Loucy (cell line): ENCODE data around the gene SLC9B2.

Experiments used
- H2AFZ ChIP-seq: fragments of 200-600 bp; sonication (generic); 2 replicates; pipeline ENCODE4 v1.6.0; 2016; ENCODE audit warnings: antibody characterized with exemption, mild to moderate bottlenecking, low read length, moderate library complexity
- H3F3A ChIP-seq: fragments of 200-600 bp; 2 replicates; pipeline ENCODE4 v1.6.0; 2016; ENCODE audit warnings: antibody characterized with exemption, low read depth, mild to moderate bottlenecking
- H3K27me3 ChIP-seq: fragments of 200-600 bp; sonication (generic); 2 replicates; pipeline ENCODE4 v1.6.1; 2014; ENCODE audit warnings: low read length, mild to moderate bottlenecking; ENCODE audit not compliant: insufficient read depth, poor library complexity, severe bottlenecking
- H3K36me3 ChIP-seq: fragments of 200-600 bp; sonication (generic); 2 replicates; pipeline ENCODE4 v1.6.1; 2016; ENCODE audit warnings: low read length; ENCODE audit not compliant: insufficient read depth
- H3K4me1 ChIP-seq: fragments of 200-600 bp; sonication (generic); 2 replicates; pipeline ENCODE4 v1.5.1; 2014; ENCODE audit warnings: low read length, mild to moderate bottlenecking; ENCODE audit not compliant: insufficient read depth, poor library complexity, severe bottlenecking
- H3K4me2 ChIP-seq: fragments of 200-600 bp; sonication (generic); 2 replicates; pipeline ENCODE4 v1.6.0; 2014; ENCODE audit warnings: antibody characterized with exemption, low read length, low read depth, mild to moderate bottlenecking; ENCODE audit not compliant: poor library complexity, severe bottlenecking
- H3K4me3 ChIP-seq: fragments of 200-600 bp; sonication (generic); 2 replicates; pipeline ENCODE4 v1.5.1; 2014; ENCODE audit warnings: low read length, mild to moderate bottlenecking, mixed read lengths; ENCODE audit not compliant: poor library complexity, severe bottlenecking
- H3K79me2 ChIP-seq: fragments of 200-600 bp; sonication (generic); 2 replicates; pipeline ENCODE4 v1.6.1; 2014; ENCODE audit warnings: low read length; ENCODE audit not compliant: insufficient read depth
- H3K9ac ChIP-seq: fragments of 200-600 bp; sonication (generic); 2 replicates; pipeline ENCODE4 v1.6.0; 2014; ENCODE audit warnings: mild to moderate bottlenecking, low read depth, low read length, moderate library complexity; ENCODE audit not compliant: poor library complexity, severe bottlenecking
- H3K9me2 ChIP-seq: fragments of 200-600 bp; sonication (generic); replicated peaks from 2 replicates; pipeline ENCODE4 v1.6.1; 2016; ENCODE audit warnings: low read depth, low read length, mixed read lengths
- H3K9me3 ChIP-seq: fragments of 200-600 bp; sonication (generic); 2 replicates; pipeline ENCODE4 v1.6.1; 2014; ENCODE audit warnings: mild to moderate bottlenecking, antibody characterized with exemption, low read length, low read depth; ENCODE audit not compliant: insufficient read depth
- H4K20me1 ChIP-seq: fragments of 200-600 bp; sonication (generic); 2 replicates; pipeline ENCODE4 v1.6.0; 2014; ENCODE audit warnings: antibody characterized with exemption, low read length, mild to moderate bottlenecking; ENCODE audit not compliant: insufficient read depth, poor library complexity, severe bottlenecking
- CTCF ChIP-seq: fragments of 200-600 bp; sonication (generic); conservative IDR thresholded peaks from 2 replicates; pipeline ENCODE4 v1.5.1; 2014; ENCODE audit warnings: mild to moderate bottlenecking, antibody characterized with exemption, low read length
- EZH2phosphoT487 ChIP-seq: fragments of 200-600 bp; IDR thresholded peaks from 2 replicates; pipeline ENCODE4 v1.6.1; 2018; ENCODE audit warnings: antibody characterized with exemption, mild to moderate bottlenecking, moderate library complexity, borderline replicate concordance

SLC9B2 gene

GRCh38 chr4:103019308-103020124 lies 57.0 kb downstream of the SLC9B2 start, which contains the start of gene SLC9B1:
Gene SLC9B1 (minus strand): TSS chr4:103019705. CDS start chr4:102991711, 27,994 bp downstream.
- Histone ChIP-seq H3K9me2 (no peaks in the 10 kb centered on the region), H3K4me1 (peaks cover 14% of the 10 kb centered on the region), H2AFZ (peak within 1 kb of the TSS; percentile 86), H3K4me2 (peak within 1 kb of the TSS; percentile 80), H4K20me1 (no peaks in the 10 kb centered on the region), H3K9me3 (no peaks in the 10 kb centered on the region), H3K9ac (peak within 1 kb of the TSS; percentile 78), H3K4me3 (peak within 1 kb of the TSS; percentile 76), H3K27me3 (no peaks in the 10 kb centered on the region), H3F3A (no peaks in the 10 kb centered on the region), H3K79me2 (no peaks in the 10 kb centered on the region), H3K36me3 (no peaks in the 10 kb centered on the region)
- TF ChIP-seq CTCF = no peak
- no peak for TF ChIP-seq EZH2phosphoT487

- no peaks in the 10 kb centered on the region for H3K79me2 ChIP-seq
- TF ChIP-seq CTCF (no peak), EZH2phosphoT487 (no peak)
- H2AFZ ChIP-seq = peak overlapping the region; percentile 86
- H3K36me3 ChIP-seq = no peaks in the 10 kb centered on the region
- H3K27me3 ChIP-seq = no peaks in the 10 kb centered on the region
- peak overlapping the region; percentile 76 for H3K4me3 ChIP-seq
- H3K9ac ChIP-seq = peak overlapping the region; percentile 78
- no peaks in the 10 kb centered on the region for H3K9me2 ChIP-seq
- H3K9me3 ChIP-seq = no peaks in the 10 kb centered on the region
- H4K20me1 ChIP-seq = no peaks in the 10 kb centered on the region
- peak overlapping the region; percentile 80 for H3K4me2 ChIP-seq
- peaks cover 14% of the 10 kb centered on the region for H3K4me1 ChIP-seq
- H3F3A ChIP-seq = no peaks in the 10 kb centered on the region
Measured at GRCh38 chr4:103018391-103019307, 57.9 kb downstream of the SLC9B2 start.

GRCh38 chr4:103012551-103012950 lies 64.0 kb downstream of the SLC9B2 start:
- no peak overlapping the region for H2AFZ ChIP-seq
- H4K20me1 ChIP-seq = no peaks in the 10 kb centered on the region
- no peak overlapping the region for H3K4me3 ChIP-seq
- no peaks in the 10 kb centered on the region for H3K9me3 ChIP-seq
- TF ChIP-seq CTCF (no peak), EZH2phosphoT487 (no peak)
- no peak overlapping the region for H3K9ac ChIP-seq
- H3K4me1 ChIP-seq = no peaks in the 10 kb centered on the region
- H3K4me2 ChIP-seq = no peak overlapping the region
- H3K79me2 ChIP-seq = no peaks in the 10 kb centered on the region
- no peaks in the 10 kb centered on the region for H3K27me3 ChIP-seq
- no peaks in the 10 kb centered on the region for H3K9me2 ChIP-seq
- no peaks in the 10 kb centered on the region for H3F3A ChIP-seq
- no peaks in the 10 kb centered on the region for H3K36me3 ChIP-seq
